Keratinocyte (primary cell): Measurements from ENCODE around the gene BPIFA3.

Experiments used
- CTCF ChIP-seq, 3 experiments: IDR thresholded peaks in 1 of 3; conservative IDR thresholded peaks in 1 of 3; optimal IDR thresholded peaks in 1 of 3; 2 replicates in 2 of 3; 3 replicates in 1 of 3; pipeline versions ENCODE3 to v1.5.1; 2011; ENCODE audit warnings: low read length in 3 of 3, mild to moderate bottlenecking in 3 of 3, moderate library complexity in 2 of 3, control low read depth in 1 of 3, inconsistent platforms in 1 of 3; ENCODE audit not compliant: insufficient read depth in 2 of 3; ENCODE audit errors: extremely low read depth in 1 of 3
- EZH2 ChIP-seq: IDR thresholded peaks from one replicate; pipeline ENCODE4 v1.6.1; 2012; ENCODE audit warnings: inconsistent platforms, mild to moderate bottlenecking, low read length, moderate library complexity

GRCh38 chr20:33209789-33210188 lies 7.4 kb upstream of the BPIFA3 start:
- TF ChIP-seq CTCF (optimal IDR thresholded peaks at IDR 0.05 in 1 of 3, IDR thresholded peaks at IDR 0.05 in 1 of 3, conservative IDR thresholded peaks at IDR 0.05 in 1 of 3; ENCODE audit: extremely low read depth in 1 of 3, insufficient read depth in 2 of 3, low read length in 3 of 3) (no peak), EZH2 (no peak)
